ENCODE measurements around the gene ATP6V1B1.

- TF ChIP-seq EZH2phosphoT487 (IDR thresholded peaks at IDR 0.05; ENCODE audit: borderline replicate concordance) (no peak), CTCF (conservative IDR thresholded peaks at IDR 0.05; ENCODE audit: low read length) (no peak)
Observed at GRCh38 chr2:70964596-70965386, 29.1 kb downstream of the ATP6V1B1 start.

All from Loucy (cell line).